Liver (tissue), 3 donors: ENCODE data around the gene MGAT5.

Source experiments
- GABPA ChIP-seq, 2 donors: IDR thresholded peaks in 1 of 2; conservative IDR thresholded peaks in 1 of 2; 2 replicates each; pipeline ENCODE4 v1.6.1; 2016; ENCODE audit warnings: antibody characterized with exemption in 2 of 2, mild to moderate bottlenecking in 1 of 2, moderate library complexity in 1 of 2
- JUND ChIP-seq, 2 donors: IDR thresholded peaks; 2 replicates each; pipeline ENCODE4 v1.6.1; 2016; ENCODE audit warnings: antibody characterized with exemption in 2 of 2
- RAD21 ChIP-seq, 2 donors: IDR thresholded peaks; 2 replicates each; pipeline ENCODE4 v1.6.1; 2016; ENCODE audit warnings: antibody characterized with exemption in 2 of 2, mild to moderate bottlenecking in 2 of 2
- RXRA ChIP-seq, 2 donors: IDR thresholded peaks; 2 replicates each; pipeline ENCODE4 v1.6.1; 2017 to 2018; ENCODE audit warnings: antibody characterized with exemption in 2 of 2, mild to moderate bottlenecking in 1 of 2
- SP1 ChIP-seq: IDR thresholded peaks from 2 replicates; pipeline ENCODE4 v1.6.1; 2018; ENCODE audit warnings: antibody characterized with exemption, mild to moderate bottlenecking
- TAF1 ChIP-seq: conservative IDR thresholded peaks from 2 replicates; pipeline ENCODE4 v1.6.1; 2016; ENCODE audit warnings: antibody characterized with exemption, mild to moderate bottlenecking
- TF ChIP-seq, protein P1 (sequence below): fragments of 150-350 bp; IDR thresholded peaks from 2 replicates; pipeline ENCODE4 v1.5.1; 2017; ENCODE audit warnings: improper control_type of control experiment, low read depth, low read length; ENCODE audit not compliant: missing input control
- TF ChIP-seq, protein P2 (sequence below): IDR thresholded peaks from 2 replicates; pipeline ENCODE4 v1.6.1; 2016; ENCODE audit warnings: antibody characterized with exemption
- TF ChIP-seq, protein P3 (sequence below): IDR thresholded peaks from 2 replicates; pipeline ENCODE4 v1.6.1; 2016; ENCODE audit warnings: antibody characterized with exemption, mild to moderate bottlenecking
- TF ChIP-seq, protein P4 (sequence below): IDR thresholded peaks from 2 replicates; pipeline ENCODE4 v1.6.1; 2016; ENCODE audit warnings: antibody characterized with exemption
- donor health status: healthy.
- donor health status: healthy.

DNA sequence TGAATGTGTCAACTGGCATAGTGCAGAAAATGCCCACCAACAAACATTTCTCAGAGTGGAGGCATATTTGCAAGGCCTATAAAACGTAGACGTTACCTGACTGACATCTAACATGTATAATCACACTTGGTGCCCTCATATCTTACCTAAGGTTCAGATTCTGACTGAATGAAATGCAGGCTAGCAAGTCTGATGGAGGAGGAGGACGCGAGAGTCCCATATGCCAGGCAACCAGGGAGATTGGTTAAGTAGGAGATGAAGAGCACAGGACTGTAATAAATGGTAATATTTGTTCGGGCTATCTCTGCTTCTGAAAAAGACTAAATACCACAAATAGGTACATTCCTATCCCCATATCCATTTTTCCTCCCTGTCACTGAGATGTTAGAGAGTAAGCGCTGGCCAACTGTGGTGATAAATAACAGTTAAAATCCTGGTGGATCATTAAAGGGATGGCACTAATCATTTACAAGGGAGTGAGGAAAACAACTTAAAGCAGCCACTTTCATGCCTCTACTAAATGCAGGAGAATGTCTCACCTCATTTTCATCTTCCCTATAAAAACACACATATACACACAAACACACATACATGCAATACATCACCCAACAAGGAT, 247.7 kb downstream of the MGAT5 start:
- TF ChIP-seq, protein P1, sequence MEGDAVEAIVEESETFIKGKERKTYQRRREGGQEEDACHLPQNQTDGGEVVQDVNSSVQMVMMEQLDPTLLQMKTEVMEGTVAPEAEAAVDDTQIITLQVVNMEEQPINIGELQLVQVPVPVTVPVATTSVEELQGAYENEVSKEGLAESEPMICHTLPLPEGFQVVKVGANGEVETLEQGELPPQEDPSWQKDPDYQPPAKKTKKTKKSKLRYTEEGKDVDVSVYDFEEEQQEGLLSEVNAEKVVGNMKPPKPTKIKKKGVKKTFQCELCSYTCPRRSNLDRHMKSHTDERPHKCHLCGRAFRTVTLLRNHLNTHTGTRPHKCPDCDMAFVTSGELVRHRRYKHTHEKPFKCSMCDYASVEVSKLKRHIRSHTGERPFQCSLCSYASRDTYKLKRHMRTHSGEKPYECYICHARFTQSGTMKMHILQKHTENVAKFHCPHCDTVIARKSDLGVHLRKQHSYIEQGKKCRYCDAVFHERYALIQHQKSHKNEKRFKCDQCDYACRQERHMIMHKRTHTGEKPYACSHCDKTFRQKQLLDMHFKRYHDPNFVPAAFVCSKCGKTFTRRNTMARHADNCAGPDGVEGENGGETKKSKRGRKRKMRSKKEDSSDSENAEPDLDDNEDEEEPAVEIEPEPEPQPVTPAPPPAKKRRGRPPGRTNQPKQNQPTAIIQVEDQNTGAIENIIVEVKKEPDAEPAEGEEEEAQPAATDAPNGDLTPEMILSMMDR, result no peak
- TF ChIP-seq JUND (IDR thresholded peaks at IDR 0.05) (no peak), RXRA (IDR thresholded peaks at IDR 0.05) (no peak), TAF1 (no peak), RAD21 (IDR thresholded peaks at IDR 0.05) (no peak), GABPA (IDR thresholded peaks at IDR 0.05 in 1 of 2, conservative IDR thresholded peaks at IDR 0.05 in 1 of 2) (no peak), SP1 (no peak)
- TF ChIP-seq, protein P2, sequence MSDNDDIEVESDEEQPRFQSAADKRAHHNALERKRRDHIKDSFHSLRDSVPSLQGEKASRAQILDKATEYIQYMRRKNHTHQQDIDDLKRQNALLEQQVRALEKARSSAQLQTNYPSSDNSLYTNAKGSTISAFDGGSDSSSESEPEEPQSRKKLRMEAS, result no peak
- TF ChIP-seq, protein P3, sequence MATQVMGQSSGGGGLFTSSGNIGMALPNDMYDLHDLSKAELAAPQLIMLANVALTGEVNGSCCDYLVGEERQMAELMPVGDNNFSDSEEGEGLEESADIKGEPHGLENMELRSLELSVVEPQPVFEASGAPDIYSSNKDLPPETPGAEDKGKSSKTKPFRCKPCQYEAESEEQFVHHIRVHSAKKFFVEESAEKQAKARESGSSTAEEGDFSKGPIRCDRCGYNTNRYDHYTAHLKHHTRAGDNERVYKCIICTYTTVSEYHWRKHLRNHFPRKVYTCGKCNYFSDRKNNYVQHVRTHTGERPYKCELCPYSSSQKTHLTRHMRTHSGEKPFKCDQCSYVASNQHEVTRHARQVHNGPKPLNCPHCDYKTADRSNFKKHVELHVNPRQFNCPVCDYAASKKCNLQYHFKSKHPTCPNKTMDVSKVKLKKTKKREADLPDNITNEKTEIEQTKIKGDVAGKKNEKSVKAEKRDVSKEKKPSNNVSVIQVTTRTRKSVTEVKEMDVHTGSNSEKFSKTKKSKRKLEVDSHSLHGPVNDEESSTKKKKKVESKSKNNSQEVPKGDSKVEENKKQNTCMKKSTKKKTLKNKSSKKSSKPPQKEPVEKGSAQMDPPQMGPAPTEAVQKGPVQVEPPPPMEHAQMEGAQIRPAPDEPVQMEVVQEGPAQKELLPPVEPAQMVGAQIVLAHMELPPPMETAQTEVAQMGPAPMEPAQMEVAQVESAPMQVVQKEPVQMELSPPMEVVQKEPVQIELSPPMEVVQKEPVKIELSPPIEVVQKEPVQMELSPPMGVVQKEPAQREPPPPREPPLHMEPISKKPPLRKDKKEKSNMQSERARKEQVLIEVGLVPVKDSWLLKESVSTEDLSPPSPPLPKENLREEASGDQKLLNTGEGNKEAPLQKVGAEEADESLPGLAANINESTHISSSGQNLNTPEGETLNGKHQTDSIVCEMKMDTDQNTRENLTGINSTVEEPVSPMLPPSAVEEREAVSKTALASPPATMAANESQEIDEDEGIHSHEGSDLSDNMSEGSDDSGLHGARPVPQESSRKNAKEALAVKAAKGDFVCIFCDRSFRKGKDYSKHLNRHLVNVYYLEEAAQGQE, result no peak
- TF ChIP-seq, protein P4, sequence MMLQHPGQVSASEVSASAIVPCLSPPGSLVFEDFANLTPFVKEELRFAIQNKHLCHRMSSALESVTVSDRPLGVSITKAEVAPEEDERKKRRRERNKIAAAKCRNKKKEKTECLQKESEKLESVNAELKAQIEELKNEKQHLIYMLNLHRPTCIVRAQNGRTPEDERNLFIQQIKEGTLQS, result no peak
